ENCODE measurements around the gene VWA5B1. TPM values are rescaled to one million over a fixed set of nuclear protein-coding genes. Genes with fewer than 3 reads are reported as not detected.

Gene VWA5B1
- total and polyA plus RNA-seq, 2 donors (not counting 3 experiments of a cell fraction or from before 2014, with no cell fraction given) = not detected

GRCh38 chr1:20343149-20343937 lies 52.7 kb downstream of the VWA5B1 start:
- Histone ChIP-seq H3K36me3 (ENCODE audit: control insufficient read depth in 2 of 2, extremely low read depth in 1 of 2, insufficient read depth in 2 of 2, low read length in 2 of 2) (no peaks in the 10 kb centered on the region), H3K27ac (ENCODE audit: insufficient read depth, low read depth, low read length) (no peak overlapping the region), H3K9me3 (replicated peaks; ENCODE audit: control insufficient read depth, insufficient read depth, low read length) (no peaks in the 10 kb centered on the region), H3K9ac (replicated peaks; ENCODE audit: extremely low read depth, insufficient read depth, low read length) (no peak overlapping the region), H3K27me3 (ENCODE audit: control insufficient read depth in 2 of 2, insufficient read depth in 2 of 2, low read length in 2 of 2) (no peaks in the 10 kb centered on the region), H3K4me2 (ENCODE audit: insufficient read depth, low read length) (no peak overlapping the region), H3K79me2 (ENCODE audit: control insufficient read depth, insufficient read depth, low read length) (no peaks in the 10 kb centered on the region), H3K4me3 (replicated peaks in 1 of 3; ENCODE audit: insufficient read depth in 1 of 3, low read depth in 1 of 3, low read length in 3 of 3) (no peak overlapping the region), H3K4me1 (ENCODE audit: control insufficient read depth, extremely low read depth, insufficient read depth, low read length) (no peaks in the 10 kb centered on the region), H3K9me1 (replicated peaks; ENCODE audit: control insufficient read depth, extremely low read depth, insufficient read depth, low read length) (no peaks in the 10 kb centered on the region), H4K20me1 (replicated peaks; ENCODE audit: control insufficient read depth, extremely low read depth, insufficient read depth, low read length) (no peaks in the 10 kb centered on the region), H2AFZ (ENCODE audit: low read depth, low read length) (no peak overlapping the region)
- BruUV-seq (replicated peaks) = no TSS peak
- dilution Hi-C loops (cut with MboI; ENCODE audit: extremely low pct_ligation_motif_present, low sequenced_read_pairs) (no loop called here), intact Hi-C loops (cut with micrococcal nuclease) (no loop called here)
- ChIA-PET CTCF (no interaction called here), POLR2A (no interaction called here)
- no peak for TF ChIP-seq CTCF (IDR thresholded peaks at IDR 0.05; ENCODE audit: extremely low read depth in 1 of 2, insufficient read depth in 1 of 2, low read depth in 1 of 2, low read length in 2 of 2)
- no peak for TF ChIP-seq EZH2 (IDR thresholded peaks at IDR 0.05; ENCODE audit: borderline replicate concordance, low read depth, low read length, severe bottlenecking)
- TF ChIP-seq MYC (IDR thresholded peaks at IDR 0.05; ENCODE audit: low read depth, low read length) = no peak
- TF ChIP-seq JUN (IDR thresholded peaks at IDR 0.05; ENCODE audit: borderline replicate concordance, insufficient read depth, insufficient read length, low read depth) = no peak
- no peak for TF ChIP-seq POLR2AphosphoS5 (IDR thresholded peaks at IDR 0.05; ENCODE audit: insufficient read depth, low read depth, low read length)
- TF ChIP-seq POLR2A (IDR thresholded peaks at IDR 0.05; ENCODE audit: low read depth, low read length) = no peak
- TF ChIP-seq, protein P1, sequence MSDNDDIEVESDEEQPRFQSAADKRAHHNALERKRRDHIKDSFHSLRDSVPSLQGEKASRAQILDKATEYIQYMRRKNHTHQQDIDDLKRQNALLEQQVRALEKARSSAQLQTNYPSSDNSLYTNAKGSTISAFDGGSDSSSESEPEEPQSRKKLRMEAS (IDR thresholded peaks at IDR 0.05; ENCODE audit: insufficient read depth, insufficient read length) = no peak
- no peak for TF ChIP-seq FOS (IDR thresholded peaks at IDR 0.05; ENCODE audit: borderline replicate concordance, insufficient read depth, low read length)
- TF ChIP-seq GATA2 (IDR thresholded peaks at IDR 0.05; ENCODE audit: insufficient read depth, insufficient read length, low read depth, low read length) = no peak
- DNase-seq (ENCODE audit: low read depth, low spot score) (no peak), FAIRE-seq (no peak)
